NCI-H146 (cell line): ENCODE data around the gene FGD6.
A peak's percentile ranks its signal among the peaks of the same experiment; 100 is the strongest.

Experiments used
- DNase-seq: peaks from one replicate; lab custom pipeline; 2025; lab: John Stamatoyannopoulos, UW

Gene FGD6

GRCh38 chr12:95083938-95084337 is 133.3 kb downstream of the FGD6 start:
- peak; percentile 2 for DNase-seq

DNA sequence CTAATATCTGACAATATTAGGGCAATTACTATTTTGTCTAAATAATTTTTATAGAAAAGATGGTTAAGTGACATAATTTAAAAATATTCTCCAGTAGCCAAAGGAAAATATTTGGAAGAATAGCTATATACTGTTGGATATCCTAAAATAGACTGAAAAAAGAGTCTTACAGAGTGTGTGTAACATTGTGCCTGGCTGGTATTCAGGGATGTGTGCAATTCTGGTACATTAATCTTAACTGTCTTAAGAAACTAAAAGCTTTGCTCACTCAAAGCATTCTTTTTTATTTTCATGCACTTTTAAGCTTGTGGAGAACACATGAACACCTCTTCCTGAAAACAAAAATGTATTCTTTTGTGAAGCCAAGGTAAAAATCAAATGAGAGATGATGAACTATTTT is 133.8 kb downstream of the FGD6 start:
- DNase-seq, result no peak

DNA sequence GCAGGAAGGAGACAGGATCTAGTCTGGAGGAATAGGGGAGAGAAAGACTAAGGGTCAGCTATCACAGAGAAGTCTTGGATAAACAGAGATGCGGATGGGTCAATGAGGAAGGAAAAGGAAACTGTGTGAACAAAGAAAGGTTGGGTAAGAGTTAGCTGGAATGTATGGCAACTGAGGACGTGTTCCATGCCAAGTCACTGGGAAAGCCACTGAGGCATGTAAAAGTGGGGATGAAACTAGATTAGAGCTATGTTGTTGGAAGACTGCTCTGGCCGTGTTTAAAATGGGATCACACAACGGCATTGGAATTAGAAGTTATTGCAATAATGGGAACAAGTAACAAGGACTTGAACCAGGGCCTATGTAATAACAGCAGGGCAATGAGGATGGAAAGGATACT is 139.9 kb downstream of the FGD6 start:
- no peak for DNase-seq

GRCh38 chr12:95074766-95075165 is 142.5 kb downstream of the FGD6 start:
- no peak for DNase-seq

GRCh38 chr12:95073698-95074520 is 143.4 kb downstream of the FGD6 start:
- no peak for DNase-seq

GRCh38 chr12:95072900-95073697 is 144.2 kb downstream of the FGD6 start, which contains the start of gene NR2C1:
TSS of gene NR2C1 (minus strand) at chr12:95073618. CDS start at chr12:95067384, 6,234 bp downstream.
- peak; percentile 96 for DNase-seq

DNA sequence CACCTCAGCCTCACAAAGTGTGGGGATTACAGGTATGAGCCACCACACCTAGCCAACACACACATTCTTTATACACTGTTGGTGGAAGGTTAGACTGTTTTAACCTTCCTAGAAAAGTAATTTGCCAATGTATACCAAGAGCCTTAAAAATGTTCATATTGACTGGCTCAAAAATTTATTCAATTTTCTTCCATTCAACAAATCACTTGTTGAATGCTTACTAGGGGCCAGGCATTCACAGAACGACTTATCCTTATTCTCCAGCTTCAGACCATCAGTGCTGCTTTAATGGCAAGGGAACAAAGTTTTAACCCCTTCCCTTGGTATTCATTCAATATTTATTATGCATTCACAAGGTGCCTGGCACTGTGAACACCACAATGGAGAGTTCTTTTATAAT is 146.9 kb downstream of the FGD6 start:
- DNase-seq, result no peak

GRCh38 chr12:95066091-95066855 is 151.0 kb downstream of the FGD6 start:
- DNase-seq, result no peak

DNA sequence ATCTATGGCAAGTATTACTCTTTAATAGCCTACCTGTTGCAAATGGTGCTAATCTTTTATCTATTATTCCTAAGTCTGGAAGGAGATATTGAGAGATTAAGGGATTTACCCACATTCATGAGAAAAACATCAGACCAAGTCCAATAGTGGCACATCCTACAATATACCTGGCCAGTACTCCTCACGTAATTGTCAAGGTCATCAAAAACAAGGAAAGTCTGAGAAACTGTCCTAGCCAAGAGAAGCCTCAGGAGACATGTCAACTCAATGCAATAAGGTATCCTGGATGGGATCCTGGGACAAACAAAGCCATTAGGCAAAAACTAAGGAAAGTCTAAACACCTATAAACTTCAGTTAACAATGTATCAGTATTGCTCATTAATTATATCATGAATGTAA is 156.3 kb downstream of the FGD6 start:
- no peak for DNase-seq

DNA sequence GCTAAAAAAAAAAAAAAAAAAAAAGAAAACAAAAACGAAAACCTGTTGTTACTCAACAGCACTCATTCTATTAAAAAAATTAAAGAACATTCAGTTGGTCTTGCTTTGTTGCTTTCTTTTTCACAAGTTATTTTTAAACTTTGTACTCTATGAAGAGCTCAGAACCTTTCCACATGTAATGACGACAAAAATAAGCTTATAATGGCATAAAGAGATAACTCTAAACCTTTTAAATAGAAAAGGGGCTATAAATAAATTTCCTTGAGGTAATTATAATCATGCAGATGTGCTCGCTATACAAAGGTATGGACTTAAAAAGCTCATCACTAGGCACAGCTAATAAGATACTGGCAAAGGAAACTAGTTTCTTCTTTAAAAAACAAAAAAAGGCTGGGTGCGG is 157.3 kb downstream of the FGD6 start:
- no peak for DNase-seq

DNA sequence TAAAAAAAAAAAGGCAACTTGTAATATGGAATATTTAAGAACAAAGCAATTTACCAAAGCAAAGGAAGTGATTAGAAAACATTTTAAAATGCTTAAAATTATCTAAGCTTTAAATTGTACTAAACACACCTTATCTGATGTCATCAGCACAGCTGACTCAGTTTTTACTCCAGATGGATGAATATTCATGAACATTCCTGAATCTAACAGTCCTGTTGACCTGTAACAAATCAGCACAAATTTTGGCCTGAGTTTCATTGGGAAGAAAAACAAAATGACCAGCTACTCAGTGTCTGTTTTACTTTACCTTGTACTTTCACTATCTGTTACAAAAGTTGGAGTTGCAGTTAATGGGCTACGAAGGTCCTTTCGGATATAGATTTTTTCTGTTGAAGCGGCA is 159.8 kb downstream of the FGD6 start:
- DNase-seq, result no peak

DNA sequence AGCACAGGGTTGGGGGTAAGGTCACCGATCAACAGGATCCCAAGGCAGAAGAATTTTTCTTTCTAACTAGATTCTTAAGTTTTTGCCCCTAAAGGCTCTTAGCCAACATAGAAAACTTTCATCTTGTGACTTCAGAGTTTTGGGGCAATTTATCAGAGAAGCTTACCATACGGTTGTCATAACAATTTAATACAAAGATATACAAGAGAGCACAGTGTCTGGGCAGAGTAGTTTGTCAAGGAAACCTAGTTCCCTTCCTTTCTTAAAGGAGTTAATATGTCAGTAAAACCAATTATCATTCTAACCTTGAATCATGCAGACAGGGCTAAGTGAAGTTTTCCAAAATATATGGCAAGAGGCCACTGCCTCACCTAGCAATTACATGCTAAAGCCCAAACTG is 162.2 kb downstream of the FGD6 start:
- DNase-seq, result no peak

DNA sequence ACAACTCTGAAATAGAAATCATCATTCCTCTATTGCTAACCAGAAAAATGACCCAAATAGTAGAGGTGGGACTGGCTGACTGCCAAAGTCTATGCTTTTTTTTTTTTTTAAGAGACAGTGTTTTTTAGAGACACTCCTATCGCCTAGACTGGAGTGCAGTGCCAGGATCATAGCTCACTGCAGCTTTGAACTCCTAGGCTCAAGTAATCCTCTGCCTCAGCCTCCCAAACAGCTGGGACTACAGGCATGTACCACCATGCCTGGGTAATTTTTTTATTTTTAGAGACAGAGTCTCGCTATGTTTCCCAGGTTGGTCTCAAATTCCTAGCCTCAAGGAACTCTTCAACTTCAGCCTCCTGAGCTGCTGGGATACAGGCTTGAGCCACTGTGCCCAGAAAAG is 163.1 kb downstream of the FGD6 start:
- DNase-seq, result no peak

- DNase-seq, result no peak
Measured at GRCh38 chr12:95051241-95051640, 166.0 kb downstream of the FGD6 start.

GRCh38 chr12:95037906-95038305 is 179.4 kb downstream of the FGD6 start:
- DNase-seq, result no peak

- DNase-seq, result no peak
Measured at GRCh38 chr12:95034750-95035149, 182.5 kb downstream of the FGD6 start.
